Measurements from ENCODE around the gene ODF2L.

ODF2L gene

DNA sequence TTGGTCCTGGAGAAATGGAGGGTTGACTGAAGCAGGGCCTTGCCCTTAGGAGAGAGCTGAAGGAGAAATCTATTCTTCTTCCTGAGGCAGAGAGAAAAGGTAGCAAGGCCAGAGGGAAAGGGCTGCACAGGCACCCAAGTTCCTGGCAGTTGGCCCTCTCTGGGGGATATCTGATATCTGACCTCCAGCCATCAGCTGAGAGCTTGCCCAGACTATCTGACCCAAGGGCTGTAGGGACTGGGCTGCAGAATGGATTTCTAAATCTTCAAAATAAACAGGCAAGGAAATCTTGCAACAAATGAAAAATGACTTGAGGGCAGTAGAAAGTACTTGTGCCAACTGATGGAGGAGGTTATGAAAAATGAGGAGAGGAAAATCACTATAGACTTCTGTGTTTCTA, 27.4 kb upstream of the ODF2L start:
- H3K4me3 ChIP-seq (ENCODE audit: low read length) = no peak overlapping the region
- peak; percentile 41 for DNase-seq (ENCODE audit: low read depth)
- no peaks in the 10 kb centered on the region for H3K9me3 ChIP-seq (ENCODE audit: control insufficient read depth, low read length)
- H3K9ac ChIP-seq (ENCODE audit: low read length) = no peak overlapping the region
- no peaks in the 10 kb centered on the region for H3K36me3 ChIP-seq (ENCODE audit: control insufficient read depth, insufficient read depth, low read length, severe bottlenecking)
- H3K4me1 ChIP-seq (ENCODE audit: control insufficient read depth, insufficient read depth, low read length) = peaks cover 35% of the 10 kb centered on the region
- H3K27me3 ChIP-seq (replicated peaks; ENCODE audit: control insufficient read depth, insufficient read depth, low read length) = no peaks in the 10 kb centered on the region

DNA sequence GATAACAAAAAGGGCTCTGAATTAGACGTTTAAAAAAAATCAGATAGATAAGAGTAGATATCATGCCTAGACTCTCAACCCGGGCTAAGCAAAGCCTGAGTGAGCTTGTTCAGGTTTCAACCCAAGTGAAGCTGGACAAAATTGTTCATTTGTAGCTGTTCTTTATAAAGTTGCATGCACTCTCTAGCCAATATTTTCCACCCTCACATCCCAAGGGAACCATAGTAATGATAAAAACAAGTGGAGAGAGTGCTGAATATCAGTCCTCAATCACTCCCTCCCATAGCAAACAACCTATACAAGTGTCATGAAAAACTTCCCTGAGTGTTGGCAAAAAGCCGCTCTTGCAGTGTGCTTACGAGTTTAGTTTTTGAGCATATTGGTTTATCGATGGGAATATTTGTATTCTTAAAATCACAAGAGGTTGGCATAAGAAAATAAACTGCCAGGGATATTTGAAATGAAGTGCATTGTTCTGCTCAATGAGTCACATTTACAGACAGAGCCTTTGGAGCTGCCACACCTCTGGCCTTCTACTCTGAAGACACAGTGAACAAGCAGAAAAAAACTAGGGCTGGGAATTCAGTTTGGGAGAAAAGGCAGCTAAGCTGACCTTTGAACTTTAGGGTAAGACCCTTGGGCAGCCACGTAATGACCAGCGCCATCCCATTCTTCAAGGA, 25.6 kb upstream of the ODF2L start:
- H3K4me3 ChIP-seq (ENCODE audit: low read length) = no peak overlapping the region
- no peaks in the 10 kb centered on the region for H3K9me3 ChIP-seq (ENCODE audit: control insufficient read depth, low read length)
- H3K4me1 ChIP-seq (ENCODE audit: control insufficient read depth, insufficient read depth, low read length) = peaks cover 35% of the 10 kb centered on the region
- H3K36me3 ChIP-seq (ENCODE audit: control insufficient read depth, insufficient read depth, low read length, severe bottlenecking) = no peaks in the 10 kb centered on the region
- H3K9ac ChIP-seq (ENCODE audit: low read length) = no peak overlapping the region
- H3K27me3 ChIP-seq (replicated peaks; ENCODE audit: control insufficient read depth, insufficient read depth, low read length) = no peaks in the 10 kb centered on the region
- peak; percentile 38 for DNase-seq (ENCODE audit: low read depth)

DNA sequence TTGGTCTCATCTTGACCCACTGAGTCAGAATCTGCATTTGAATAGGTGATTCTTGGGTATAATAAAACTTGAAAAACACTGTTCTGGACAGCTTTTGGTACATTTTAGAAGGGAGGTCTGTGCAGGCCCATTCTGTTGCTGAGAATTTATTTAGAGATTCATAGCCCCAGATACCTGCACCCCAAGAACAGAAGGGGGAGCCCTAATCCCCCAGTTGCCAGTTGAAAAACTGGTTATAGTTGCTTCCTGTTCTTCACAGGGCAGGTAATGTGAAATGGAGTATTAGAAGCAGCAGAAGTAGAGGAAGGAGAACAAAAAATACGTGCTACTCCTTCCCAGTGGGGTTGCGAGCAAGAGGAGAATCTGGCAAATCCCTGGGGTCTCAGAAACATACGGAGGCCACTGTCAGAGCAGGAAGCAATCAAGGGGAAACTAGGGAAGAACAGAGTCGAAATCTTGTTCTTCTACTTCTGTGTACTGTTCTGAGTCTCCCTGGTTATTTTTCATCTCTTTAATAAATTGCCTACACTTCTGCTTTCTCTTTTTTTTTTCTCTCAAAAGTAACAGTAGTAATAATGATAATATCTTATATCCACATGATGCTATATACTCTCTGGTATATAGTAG, 23.3 kb upstream of the ODF2L start:
- Histone ChIP-seq H3K9ac (ENCODE audit: low read length) (no peak overlapping the region), H3K27me3 (replicated peaks; ENCODE audit: control insufficient read depth, insufficient read depth, low read length) (no peaks in the 10 kb centered on the region), H3K36me3 (ENCODE audit: control insufficient read depth, insufficient read depth, low read length, severe bottlenecking) (no peaks in the 10 kb centered on the region), H3K4me1 (ENCODE audit: control insufficient read depth, insufficient read depth, low read length) (peaks cover 31% of the 10 kb centered on the region), H3K9me3 (ENCODE audit: control insufficient read depth, low read length) (no peaks in the 10 kb centered on the region), H3K4me3 (ENCODE audit: low read length) (no peak overlapping the region)
- DNase-seq (ENCODE audit: low read depth) = peak; percentile 62

DNA sequence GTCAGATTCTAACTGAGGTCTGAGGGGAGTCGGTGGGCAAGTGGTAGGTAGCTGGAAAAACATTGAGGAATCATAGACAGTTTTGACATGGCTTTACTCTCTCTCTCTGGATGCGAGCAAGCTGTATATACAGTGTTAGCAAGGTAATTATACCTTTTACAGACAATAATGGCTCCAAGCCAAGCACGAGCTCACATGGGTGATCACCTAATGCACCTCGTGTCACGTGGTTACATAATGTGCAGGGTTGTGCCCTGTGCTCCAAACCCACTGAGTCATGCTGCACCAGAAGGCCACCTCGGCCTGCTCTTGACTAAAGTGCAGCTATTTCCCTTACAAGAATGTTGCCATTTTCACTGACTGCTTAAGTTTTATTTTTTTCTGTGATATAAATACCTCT, 20.2 kb upstream of the ODF2L start:
- Histone ChIP-seq H3K9me3 (ENCODE audit: control insufficient read depth, low read length) (no peaks in the 10 kb centered on the region), H3K4me3 (ENCODE audit: low read length) (no peak overlapping the region), H3K9ac (ENCODE audit: low read length) (no peak overlapping the region), H3K27me3 (replicated peaks; ENCODE audit: control insufficient read depth, insufficient read depth, low read length) (no peaks in the 10 kb centered on the region), H3K36me3 (ENCODE audit: control insufficient read depth, insufficient read depth, low read length, severe bottlenecking) (no peaks in the 10 kb centered on the region), H3K4me1 (ENCODE audit: control insufficient read depth, insufficient read depth, low read length) (peaks cover 2% of the 10 kb centered on the region)
- DNase-seq (ENCODE audit: low read depth) = no peak

DNA sequence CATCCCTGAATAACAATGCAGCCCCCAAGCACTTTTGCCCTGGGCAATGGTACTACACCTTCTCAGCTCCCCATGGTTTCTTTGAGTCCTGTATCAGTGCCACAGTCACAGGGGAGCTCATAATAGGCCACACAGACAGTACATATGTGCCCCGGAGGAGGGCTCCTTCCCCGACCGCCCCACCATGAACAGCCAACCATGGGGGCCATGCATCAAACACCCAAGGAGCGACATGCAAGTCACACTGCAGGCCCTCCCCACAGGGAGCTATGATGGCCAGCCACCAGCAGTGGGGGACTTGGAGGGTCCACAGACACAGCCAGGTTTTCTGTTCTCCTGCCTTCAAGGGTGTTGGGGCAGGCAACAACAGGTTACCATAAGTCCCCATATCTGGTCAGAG, 14.8 kb upstream of the ODF2L start:
- Histone ChIP-seq H3K4me1 (ENCODE audit: control insufficient read depth, insufficient read depth, low read length) (no peaks in the 10 kb centered on the region), H3K4me3 (ENCODE audit: low read length) (no peak overlapping the region), H3K9ac (ENCODE audit: low read length) (no peak overlapping the region), H3K27me3 (replicated peaks; ENCODE audit: control insufficient read depth, insufficient read depth, low read length) (no peaks in the 10 kb centered on the region), H3K9me3 (ENCODE audit: control insufficient read depth, low read length) (no peaks in the 10 kb centered on the region), H3K36me3 (ENCODE audit: control insufficient read depth, insufficient read depth, low read length, severe bottlenecking) (no peaks in the 10 kb centered on the region)
- DNase-seq (ENCODE audit: low read depth) = no peak

DNA sequence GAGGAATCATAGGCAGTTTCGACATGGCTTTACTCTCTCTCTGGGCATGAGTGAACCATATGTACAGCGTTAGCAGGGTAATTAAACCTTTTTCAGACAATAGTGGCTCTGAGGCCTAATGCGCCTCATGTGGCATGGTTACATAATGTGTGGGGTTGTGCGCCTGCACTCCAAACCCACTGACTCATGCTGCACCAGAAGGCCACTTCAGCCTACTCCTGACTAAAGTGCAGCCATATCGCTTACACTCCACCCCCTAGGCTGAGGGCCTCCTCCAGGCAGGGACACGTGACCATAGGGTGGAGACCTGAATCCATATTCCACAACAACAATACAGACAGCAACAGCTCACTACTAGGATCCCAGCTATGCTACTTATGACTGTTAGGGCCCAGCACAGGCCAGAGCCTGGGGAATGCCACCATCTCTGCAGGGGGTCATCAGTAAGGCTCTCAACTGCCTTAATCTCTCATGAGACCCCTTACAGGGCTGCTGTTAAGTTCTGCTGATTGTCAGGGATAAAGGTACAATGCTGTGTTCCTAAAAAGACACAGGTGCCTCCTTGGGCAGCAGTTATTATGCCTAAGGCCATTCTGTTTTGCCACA, 13.4 kb upstream of the ODF2L start:
- no peak for DNase-seq (ENCODE audit: low read depth)
- no peaks in the 10 kb centered on the region for H3K9me3 ChIP-seq (ENCODE audit: control insufficient read depth, low read length)
- H3K36me3 ChIP-seq (ENCODE audit: control insufficient read depth, insufficient read depth, low read length, severe bottlenecking) = no peaks in the 10 kb centered on the region
- no peaks in the 10 kb centered on the region for H3K4me1 ChIP-seq (ENCODE audit: control insufficient read depth, insufficient read depth, low read length)
- H3K27me3 ChIP-seq (replicated peaks; ENCODE audit: control insufficient read depth, insufficient read depth, low read length) = no peaks in the 10 kb centered on the region
- no peak overlapping the region for H3K9ac ChIP-seq (ENCODE audit: low read length)
- H3K4me3 ChIP-seq (ENCODE audit: low read length) = no peak overlapping the region

DNA sequence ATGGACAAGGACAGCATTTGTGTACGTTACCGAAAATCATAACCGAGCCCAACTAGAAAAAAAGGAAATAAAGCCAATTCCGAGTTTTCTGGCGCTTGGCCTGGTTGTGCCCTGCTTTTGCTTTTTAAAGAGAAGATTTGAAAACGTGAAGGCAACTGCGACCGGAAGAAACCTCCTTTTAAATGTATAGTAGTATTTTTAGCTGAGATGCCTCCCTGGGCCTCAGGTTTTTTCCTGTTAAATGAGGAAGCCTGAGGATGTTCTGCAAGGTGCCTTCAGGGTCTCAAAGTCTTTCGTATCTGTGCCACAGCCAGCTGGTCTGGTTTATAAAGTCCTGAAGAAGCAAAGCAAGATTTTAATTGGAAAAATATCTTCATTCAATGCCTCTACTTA, 371 bp upstream of the ODF2L start:
- H3K36me3 ChIP-seq (ENCODE audit: control insufficient read depth, insufficient read depth, low read length, severe bottlenecking) = no peaks in the 10 kb centered on the region
- H3K9ac ChIP-seq (ENCODE audit: low read length) = peak overlapping the region; percentile 95
- H3K4me1 ChIP-seq (ENCODE audit: control insufficient read depth, insufficient read depth, low read length) = peaks cover 26% of the 10 kb centered on the region
- no peaks in the 10 kb centered on the region for H3K27me3 ChIP-seq (replicated peaks; ENCODE audit: control insufficient read depth, insufficient read depth, low read length)
- H3K9me3 ChIP-seq (ENCODE audit: control insufficient read depth, low read length) = no peaks in the 10 kb centered on the region
- DNase-seq (ENCODE audit: low read depth) = no peak
- H3K4me3 ChIP-seq (ENCODE audit: low read length) = peak overlapping the region; percentile 95

DNA sequence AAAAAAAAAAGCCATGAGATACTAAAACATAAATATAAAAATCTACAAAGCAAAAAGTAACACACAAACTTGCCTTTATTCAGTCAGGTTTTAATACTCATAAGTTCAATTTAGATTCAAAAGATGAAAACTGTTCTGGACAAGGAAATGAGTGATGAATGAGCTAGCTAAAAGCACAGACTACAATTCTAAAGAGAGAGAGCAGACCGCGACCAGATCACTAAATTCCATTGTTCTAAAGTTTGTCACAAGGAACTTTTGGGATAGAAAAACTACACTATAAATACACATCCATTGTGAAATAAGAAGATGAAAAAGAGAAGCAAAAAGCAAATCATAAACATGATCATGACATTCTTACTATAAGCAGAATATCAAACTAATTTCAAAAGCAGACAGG, 1.7 kb downstream of the ODF2L start:
- peak; percentile 69 for DNase-seq (ENCODE audit: low read depth)
- H3K27me3 ChIP-seq (replicated peaks; ENCODE audit: control insufficient read depth, insufficient read depth, low read length) = no peaks in the 10 kb centered on the region
- H3K4me1 ChIP-seq (ENCODE audit: control insufficient read depth, insufficient read depth, low read length) = peaks cover 29% of the 10 kb centered on the region
- no peaks in the 10 kb centered on the region for H3K9me3 ChIP-seq (ENCODE audit: control insufficient read depth, low read length)
- peak overlapping the region; percentile 53 for H3K9ac ChIP-seq (ENCODE audit: low read length)
- no peaks in the 10 kb centered on the region for H3K36me3 ChIP-seq (ENCODE audit: control insufficient read depth, insufficient read depth, low read length, severe bottlenecking)
- H3K4me3 ChIP-seq (ENCODE audit: low read length) = peak overlapping the region; percentile 95

DNA sequence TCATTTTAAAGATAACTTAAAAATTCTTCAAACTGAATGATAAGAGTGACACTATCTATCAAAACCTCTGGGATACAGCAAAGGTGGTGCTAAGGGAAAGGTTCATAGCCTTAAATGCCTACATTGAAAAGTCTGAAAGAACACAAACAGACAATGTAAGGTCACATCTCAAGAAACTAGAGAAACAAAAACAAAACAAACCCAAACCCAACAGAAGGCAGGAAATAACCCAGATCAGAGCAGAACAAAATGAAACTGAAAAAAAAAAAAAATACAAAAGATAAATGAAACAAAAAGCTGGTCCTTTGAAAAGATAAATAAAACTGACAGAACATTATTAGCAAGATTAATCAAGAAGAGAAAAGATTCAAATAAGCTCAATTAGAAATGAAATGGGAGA, 6.8 kb downstream of the ODF2L start:
- peak overlapping the region; percentile 44 for H3K4me3 ChIP-seq (ENCODE audit: low read length)
- H3K4me1 ChIP-seq (ENCODE audit: control insufficient read depth, insufficient read depth, low read length) = peaks cover 40% of the 10 kb centered on the region
- H3K9me3 ChIP-seq (ENCODE audit: control insufficient read depth, low read length) = no peaks in the 10 kb centered on the region
- H3K27me3 ChIP-seq (replicated peaks; ENCODE audit: control insufficient read depth, insufficient read depth, low read length) = no peaks in the 10 kb centered on the region
- DNase-seq (ENCODE audit: low read depth) = no peak
- peak overlapping the region; percentile 30 for H3K9ac ChIP-seq (ENCODE audit: low read length)
- H3K36me3 ChIP-seq (ENCODE audit: control insufficient read depth, insufficient read depth, low read length, severe bottlenecking) = no peaks in the 10 kb centered on the region

DNA sequence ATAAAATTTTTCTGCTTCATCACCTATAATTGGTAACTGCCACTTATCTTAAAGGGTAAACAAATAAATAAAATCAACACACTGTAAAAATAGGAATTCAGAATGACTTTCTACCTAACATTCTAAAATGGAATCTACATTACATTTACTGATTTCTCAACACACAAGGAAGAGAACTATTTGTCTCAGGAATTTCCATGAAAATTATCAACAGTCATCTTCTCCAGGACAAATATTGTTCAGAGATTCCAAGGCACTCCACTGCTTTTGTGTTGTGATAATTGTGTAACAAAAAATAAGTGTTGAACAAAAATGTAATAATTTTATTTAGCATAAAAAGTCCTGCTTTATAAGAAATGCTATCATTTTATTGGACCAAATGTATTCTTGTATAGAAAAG, 7.3 kb downstream of the ODF2L start:
- peaks cover 40% of the 10 kb centered on the region for H3K4me1 ChIP-seq (ENCODE audit: control insufficient read depth, insufficient read depth, low read length)
- H3K9me3 ChIP-seq (ENCODE audit: control insufficient read depth, low read length) = no peaks in the 10 kb centered on the region
- no peaks in the 10 kb centered on the region for H3K27me3 ChIP-seq (replicated peaks; ENCODE audit: control insufficient read depth, insufficient read depth, low read length)
- DNase-seq (ENCODE audit: low read depth) = peak; percentile 51
- no peaks in the 10 kb centered on the region for H3K36me3 ChIP-seq (ENCODE audit: control insufficient read depth, insufficient read depth, low read length, severe bottlenecking)
- peak overlapping the region; percentile 44 for H3K4me3 ChIP-seq (ENCODE audit: low read length)
- H3K9ac ChIP-seq (ENCODE audit: low read length) = peak overlapping the region; percentile 30

DNA sequence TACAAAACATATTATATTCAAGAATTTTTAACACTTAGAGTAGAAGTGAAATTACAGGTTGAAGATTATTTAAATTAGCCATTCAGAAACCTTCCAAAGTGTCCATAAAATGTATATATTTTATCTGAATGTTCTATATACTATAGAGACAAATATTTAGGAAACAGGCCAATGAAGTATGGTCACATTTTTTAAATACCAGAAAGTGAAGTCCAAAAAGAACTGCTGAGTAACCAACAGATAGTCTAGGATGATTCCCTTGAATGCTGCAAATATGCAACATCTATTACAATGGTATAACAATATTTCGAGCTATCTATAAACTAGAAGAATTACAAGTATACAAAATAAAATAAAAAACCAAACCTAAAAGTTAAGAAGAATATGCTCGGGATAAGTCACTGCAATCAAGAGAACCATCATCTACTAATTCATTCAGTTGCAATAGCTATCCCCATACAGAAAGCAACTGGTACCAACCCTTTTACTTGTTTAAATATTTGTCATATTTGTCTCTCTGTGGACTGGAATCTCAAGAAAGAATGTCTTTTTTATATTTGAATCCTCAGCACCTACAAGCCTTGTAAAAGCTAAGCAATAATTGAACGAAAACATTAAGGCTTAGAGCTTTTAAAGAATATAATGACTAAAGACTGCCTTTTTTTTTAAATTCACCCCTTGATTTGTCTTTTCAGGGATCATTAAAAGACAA, 8.1 kb downstream of the ODF2L start:
- Histone ChIP-seq H3K9me3 (ENCODE audit: control insufficient read depth, low read length) (no peaks in the 10 kb centered on the region), H3K27me3 (replicated peaks; ENCODE audit: control insufficient read depth, insufficient read depth, low read length) (no peaks in the 10 kb centered on the region), H3K36me3 (ENCODE audit: control insufficient read depth, insufficient read depth, low read length, severe bottlenecking) (no peaks in the 10 kb centered on the region), H3K9ac (ENCODE audit: low read length) (peak overlapping the region; percentile 30), H3K4me1 (ENCODE audit: control insufficient read depth, insufficient read depth, low read length) (peaks cover 39% of the 10 kb centered on the region), H3K4me3 (ENCODE audit: low read length) (peak overlapping the region; percentile 44)
- DNase-seq (ENCODE audit: low read depth) = peak; percentile 38

Measured in adipocyte (in vitro differentiated cells).